Adipose tissue (tissue), 3 donors: ENCODE results near the gene VPS9D1. TPM values are rescaled to one million over a fixed set of nuclear protein-coding genes. Genes with fewer than 3 reads are reported as not detected.
A peak's percentile ranks its signal among the peaks of the same experiment; 100 is the strongest.

Experiments used
- H3K27ac ChIP-seq: one replicate; pipeline ENCODE4 v1.5.1; 2013; ENCODE audit warnings: low read depth, low read length
- WGBS, 3 donors: extraction: QIAGEN DNeasy Blood & Tissue Kit; methylation state at CpG; one replicate each; pipeline ENCODE4 v1.1.7; 2013; 5-methylcytosine and 5-hydroxymethylcytosine counted together
- polyA plus RNA-seq, 3 donors: library from polyadenylated mRNA; stranded (reverse); fragments of 200-250 nt; gene quantifications; one replicate each; pipeline ENCODE4 v1.2.3, GENCODE V29; 2013
- donor health status: healthy with polysubstance abuse.
- donor health status: Bipolar disorder and iron deficiency.
- donor health status: healthy.

VPS9D1 gene, protein sequence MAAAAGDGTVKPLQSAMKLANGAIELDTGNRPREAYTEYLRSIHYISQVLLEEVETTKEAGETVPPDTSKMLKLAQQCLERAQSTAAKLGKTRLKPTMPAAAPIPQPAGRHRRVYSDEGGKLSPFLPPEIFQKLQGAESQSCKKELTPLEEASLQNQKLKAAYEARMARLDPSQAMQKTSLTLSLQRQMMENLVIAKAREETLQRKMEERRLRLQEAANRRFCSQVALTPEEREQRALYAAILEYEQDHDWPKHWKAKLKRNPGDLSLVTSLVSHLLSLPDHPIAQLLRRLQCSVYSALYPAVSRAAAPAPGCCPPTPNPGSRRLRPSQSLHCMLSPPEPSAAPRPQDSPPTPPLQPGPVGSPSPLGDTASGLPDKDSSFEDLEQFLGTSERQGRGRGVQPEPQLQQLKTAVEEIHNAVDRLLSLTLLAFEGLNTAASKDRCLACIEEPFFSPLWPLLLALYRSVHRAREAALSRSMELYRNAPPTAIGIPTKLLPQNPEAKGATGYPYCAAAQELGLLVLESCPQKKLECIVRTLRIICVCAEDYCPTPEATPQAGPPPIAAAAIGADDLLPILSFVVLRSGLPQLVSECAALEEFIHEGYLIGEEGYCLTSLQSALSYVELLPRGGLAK
- polyA plus RNA-seq: 10 to 100 TPM in 2 of 3 donors, 1 to 10 TPM in 1; 5.9 to 19.8 (median 17.3) TPM

DNA sequence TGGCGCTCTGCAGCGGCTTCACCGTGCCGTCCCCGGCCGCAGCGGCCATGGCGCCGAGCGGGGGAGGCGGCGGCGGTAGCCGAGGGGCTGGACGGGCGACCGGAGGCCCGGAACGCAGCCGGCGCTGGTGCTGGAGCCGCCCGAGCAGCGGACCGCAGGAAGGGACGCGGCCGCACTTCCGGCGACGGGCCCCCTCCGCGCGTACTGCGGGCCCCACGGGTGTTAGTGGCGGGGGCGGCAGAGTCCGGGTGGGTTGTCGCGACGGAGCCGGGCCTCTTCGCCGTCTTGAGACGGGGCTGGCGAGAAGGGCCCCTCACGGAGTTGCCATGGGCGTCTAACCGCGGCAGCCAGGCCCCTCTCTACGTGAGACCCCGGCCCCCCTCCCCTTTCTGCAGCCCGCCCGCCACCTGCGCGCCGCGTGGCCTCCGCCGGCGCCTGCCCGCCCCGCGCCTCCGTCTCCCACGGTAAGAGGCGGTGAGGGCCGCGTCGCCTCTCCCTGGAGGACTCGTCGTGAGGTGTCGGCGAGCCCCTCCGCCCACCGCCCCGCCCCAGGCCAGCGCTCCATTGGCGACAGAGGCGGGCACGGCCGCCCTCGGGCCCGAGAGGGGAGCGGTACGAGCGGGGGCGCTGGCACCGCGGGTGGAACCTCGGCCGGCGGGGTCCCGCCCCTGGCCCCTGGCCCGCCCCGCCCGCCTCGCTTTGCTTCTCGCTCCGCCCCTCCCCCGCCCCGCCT lies at the start of gene VPS9D1, which contains the start of gene ZNF276:
Gene VPS9D1, minus strand, starts transcription at position 86 of the 733 bp plus-strand sequence. Its CDS starts 37 bp downstream, at position 49.
Gene ZNF276, plus strand, starts transcription at position 725 of the 733 bp plus-strand sequence. CDS start 104 bp downstream, outside the sequence.
- WGBS, 3 donors: 0 to 1% (median 0%) methylated on average over 40 to 100 of the region's 103 CpGs
- H3K27ac ChIP-seq: peak within 1 kb of the TSS; percentile 88

DNA sequence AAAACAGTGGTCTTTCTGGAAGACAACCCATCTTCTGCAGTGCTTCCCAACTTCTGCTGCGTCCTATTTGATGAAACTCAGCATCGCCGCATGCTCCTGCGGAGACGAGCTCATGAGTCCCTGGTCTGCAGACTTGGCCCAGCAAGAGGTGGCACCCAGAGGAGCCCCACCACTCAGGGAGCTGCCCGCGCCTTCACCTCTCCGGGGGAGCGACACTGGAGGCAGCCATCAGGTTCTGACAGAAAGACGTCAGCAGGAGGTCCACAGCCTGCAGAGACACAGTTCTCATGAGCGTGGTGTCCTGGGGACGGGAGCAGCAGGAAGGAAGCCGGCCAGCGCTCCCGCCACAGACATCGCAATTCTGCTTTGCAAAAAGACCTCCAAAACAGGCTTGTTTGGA lies 49.7 kb upstream of the VPS9D1 start:
- WGBS, 3 donors: 91 to 97% (median 94%) methylated on average over 16 of the region's 16 CpGs
- H3K27ac ChIP-seq: no peak overlapping the region

DNA sequence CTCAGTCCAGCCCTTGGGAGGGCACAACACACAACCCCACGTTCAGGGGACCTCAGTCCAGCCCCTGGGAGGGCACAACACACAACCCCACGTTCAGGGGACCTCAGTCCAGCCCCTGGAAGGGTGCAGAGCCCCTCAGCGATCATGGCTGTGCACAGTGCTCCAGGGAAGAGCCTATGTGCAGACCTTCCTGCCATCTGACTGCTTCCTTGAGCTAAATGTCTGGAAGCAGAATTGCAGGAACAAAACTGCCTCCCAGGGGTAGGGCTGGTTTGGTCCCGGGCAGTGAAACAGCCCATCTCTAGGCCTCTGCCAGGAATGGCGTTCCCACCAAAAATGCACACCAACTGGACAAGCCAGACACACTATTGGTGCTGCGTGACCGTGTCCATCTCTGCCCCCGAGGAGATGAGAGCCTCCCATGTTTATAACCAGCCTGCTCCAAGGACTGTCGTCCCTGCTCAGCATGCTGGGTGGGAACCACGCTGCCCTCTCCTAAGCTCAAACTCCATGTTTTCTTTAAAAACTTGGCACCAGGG lies 44.7 kb upstream of the VPS9D1 start:
- no peak overlapping the region for H3K27ac ChIP-seq
- WGBS, 3 donors: 69 to 88% (median 69%) methylated on average over 10 of the region's 10 CpGs

DNA sequence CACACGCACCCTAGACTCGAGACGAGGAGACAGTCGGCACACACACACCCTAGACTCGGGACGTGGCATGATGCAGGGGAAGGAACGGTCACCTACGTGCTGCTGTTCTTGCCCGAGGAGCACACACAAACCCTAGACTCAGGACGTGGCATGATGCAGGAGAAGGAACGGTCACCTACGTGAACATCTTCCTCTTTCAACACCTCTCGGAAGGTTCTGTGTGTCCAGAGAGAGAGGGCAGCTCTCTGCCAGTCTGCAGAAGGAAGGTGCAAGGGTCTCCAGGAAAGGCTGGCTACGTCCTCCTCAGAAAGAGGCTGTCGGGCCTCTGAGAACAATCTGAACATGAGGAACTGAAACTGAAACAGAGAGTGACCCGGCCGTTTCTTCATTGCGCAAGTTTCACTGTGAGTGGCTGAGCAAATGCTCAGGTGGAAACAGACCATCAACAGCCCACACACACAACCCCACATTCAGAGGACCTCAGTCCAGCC lies 44.1 kb upstream of the VPS9D1 start:
- 52 to 85% (median 63%) methylated on average over 18 of the region's 18 CpGs for WGBS, 3 donors
- no peak overlapping the region for H3K27ac ChIP-seq

DNA sequence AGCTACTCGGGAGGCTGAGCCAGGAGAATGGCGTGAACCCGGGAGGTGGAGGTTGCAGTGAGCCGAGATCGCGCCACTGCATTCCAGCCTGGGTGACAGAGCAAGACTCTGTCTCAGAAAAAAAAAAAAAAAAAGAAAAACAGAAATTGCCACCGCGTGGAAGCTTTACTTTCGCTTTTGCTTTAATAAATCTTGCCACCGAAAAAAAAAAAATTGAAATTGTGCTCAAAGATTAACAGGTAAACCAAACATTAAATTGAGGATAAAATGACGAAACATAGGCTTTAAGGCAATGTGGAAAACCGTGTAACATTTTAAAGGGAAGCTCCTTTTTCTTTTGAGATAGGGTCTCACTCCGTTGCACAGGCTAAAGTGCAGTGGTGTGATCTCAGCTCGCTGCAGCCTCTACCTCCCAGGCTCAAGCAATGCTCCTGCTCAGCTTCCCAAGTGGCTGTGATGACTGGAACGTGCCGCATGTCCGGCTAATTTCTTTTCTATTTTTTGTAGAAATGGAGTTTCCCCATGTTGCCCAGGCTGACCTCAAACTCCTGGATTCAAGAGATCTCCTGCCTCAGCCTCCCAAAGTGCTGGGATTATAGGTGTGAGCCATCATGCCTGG lies 40.7 kb upstream of the VPS9D1 start:
- 53 to 78% (median 60%) methylated on average over 16 to 17 of the region's 17 CpGs for WGBS, 3 donors
- no peak overlapping the region for H3K27ac ChIP-seq

DNA sequence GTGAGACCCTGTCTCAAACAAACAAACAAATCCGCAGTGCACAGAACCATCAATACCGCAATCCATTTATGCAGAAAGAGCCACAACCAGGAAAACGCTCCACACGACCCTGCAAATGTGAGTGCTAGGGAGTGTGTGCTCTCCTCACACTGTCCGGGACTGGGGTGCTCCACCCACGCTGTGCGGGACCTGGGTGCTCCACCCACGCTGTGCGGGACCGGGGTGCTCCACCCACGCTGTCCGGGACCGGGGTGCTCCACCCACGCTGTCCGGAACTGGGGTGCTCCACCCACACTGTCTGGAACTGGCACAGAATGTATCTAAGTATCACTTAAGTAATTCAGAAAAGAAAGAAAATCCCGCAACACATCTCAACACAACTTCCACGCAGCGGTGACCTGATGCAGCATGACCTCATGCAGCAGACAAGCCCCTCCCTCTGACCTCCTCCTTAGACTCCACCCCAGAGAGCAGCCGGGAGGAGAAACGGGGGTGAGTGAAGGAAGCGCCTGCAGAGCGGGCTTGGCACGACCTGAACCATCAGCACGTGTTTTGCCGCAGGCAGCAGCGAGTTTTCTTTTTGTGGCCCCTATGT lies 39.1 kb upstream of the VPS9D1 start:
- no peak overlapping the region for H3K27ac ChIP-seq
- WGBS, 3 donors: 76 to 88% (median 76%) methylated on average over 25 to 26 of the region's 26 CpGs

DNA sequence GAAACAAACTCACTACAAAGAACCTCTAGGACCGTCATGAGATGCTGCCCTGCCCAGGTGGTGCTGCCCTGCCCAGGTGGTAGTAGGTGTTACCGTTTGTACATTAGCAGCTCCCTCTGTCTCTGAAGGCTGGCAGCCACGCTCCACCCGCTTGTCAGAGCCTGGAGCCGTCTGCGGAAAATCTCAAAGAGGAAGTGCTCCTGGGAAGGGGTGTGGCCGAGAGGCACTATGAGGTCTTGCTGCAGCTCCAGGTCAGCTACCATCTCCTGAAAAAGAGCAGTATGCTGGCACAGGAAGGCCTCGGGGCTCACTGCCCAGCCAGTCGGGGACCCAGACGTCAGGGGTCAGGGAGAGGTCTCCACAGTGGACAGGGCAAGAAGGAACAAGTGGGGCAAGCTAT lies 28.9 kb upstream of the VPS9D1 start:
- WGBS, 3 donors: 37 to 56% (median 40%) methylated on average over 10 of the region's 10 CpGs
- no peak overlapping the region for H3K27ac ChIP-seq

DNA sequence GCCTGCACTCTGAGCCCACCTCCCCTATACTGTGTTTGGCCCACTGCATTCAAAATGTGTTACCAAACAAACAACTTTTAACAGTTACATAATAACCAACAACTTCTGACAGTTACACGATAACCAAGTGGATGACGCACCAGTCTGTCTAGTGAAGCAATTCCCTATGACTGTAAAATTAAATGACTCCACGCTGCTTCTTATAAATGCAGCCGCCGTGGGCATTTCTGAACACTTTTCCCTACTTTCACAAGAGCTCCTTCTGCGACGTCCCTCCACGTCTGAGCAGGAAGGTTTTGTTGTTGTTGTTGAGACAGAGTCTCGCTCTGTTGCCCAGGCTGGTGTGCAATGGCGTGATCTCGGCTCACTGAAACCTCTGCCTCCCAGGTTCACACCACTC lies 28.2 kb upstream of the VPS9D1 start:
- no peak overlapping the region for H3K27ac ChIP-seq
- WGBS, 3 donors: 88 to 98% (median 90%) methylated on average over 11 of the region's 11 CpGs

DNA sequence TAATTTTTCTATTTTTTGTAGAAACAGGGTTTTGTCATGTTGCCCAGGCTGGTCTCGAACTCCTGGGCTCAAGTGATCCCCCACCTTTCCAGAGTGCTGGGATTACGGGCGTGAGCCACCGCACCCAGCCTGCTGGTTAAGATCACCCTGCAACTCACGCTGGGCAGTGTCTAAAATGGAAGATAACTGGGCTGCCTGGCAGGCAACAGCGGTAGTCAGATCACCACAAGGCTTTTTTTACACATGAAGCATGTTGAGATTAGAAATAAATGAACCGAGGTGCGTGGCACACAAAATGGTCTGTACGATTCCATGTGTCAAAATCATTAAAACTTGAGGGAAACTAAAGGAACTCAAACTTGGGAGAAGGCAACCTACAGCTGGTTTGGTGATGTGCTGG lies 27.4 kb upstream of the VPS9D1 start:
- H3K27ac ChIP-seq: no peak overlapping the region
- 97 to 99% (median 98%) methylated on average over 9 of the region's 9 CpGs for WGBS, 3 donors

DNA sequence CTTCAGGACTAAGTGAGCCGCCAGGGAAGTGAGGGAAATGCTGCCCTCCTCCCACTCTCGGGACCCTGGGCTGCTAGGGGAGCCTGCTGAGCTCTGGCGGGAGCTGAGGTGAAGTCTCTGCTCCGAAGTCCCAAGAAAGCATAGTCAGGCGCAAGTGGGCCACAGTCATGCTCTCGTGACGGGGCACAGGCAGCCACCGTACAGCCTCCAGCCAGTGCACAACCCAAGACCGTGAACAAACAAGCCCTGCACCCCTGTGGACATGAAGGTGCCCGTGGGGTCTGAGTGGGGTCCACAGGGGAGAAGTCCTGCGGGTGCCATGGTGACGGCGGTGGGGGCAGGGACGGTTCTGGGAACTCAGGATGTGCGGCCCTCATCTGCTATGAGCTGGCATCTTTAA lies 25.3 kb upstream of the VPS9D1 start:
- WGBS, 3 donors: 89 to 93% (median 91%) methylated on average over 15 of the region's 15 CpGs
- no peak overlapping the region for H3K27ac ChIP-seq

DNA sequence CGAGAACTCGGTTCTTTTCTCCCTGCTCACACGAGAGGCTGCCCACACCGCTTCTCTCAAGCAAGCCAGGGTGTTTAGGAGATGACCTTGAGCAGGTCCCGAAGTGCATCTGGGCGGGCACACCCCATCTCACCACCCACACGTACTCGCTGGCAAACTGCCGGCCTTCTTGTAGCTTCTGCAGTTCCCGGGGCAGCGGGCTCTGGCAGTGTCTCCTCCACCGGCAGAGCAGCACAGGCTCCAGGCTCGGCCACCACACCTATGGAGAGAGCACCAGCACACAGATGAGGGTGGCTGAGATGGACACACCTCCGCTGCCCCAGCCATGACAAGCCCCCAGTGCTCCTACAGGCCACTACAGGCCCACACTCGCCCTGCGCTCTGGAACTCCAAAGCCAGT lies 24.1 kb upstream of the VPS9D1 start:
- no peak overlapping the region for H3K27ac ChIP-seq
- 72 to 95% (median 92%) methylated on average over 16 of the region's 16 CpGs for WGBS, 3 donors

DNA sequence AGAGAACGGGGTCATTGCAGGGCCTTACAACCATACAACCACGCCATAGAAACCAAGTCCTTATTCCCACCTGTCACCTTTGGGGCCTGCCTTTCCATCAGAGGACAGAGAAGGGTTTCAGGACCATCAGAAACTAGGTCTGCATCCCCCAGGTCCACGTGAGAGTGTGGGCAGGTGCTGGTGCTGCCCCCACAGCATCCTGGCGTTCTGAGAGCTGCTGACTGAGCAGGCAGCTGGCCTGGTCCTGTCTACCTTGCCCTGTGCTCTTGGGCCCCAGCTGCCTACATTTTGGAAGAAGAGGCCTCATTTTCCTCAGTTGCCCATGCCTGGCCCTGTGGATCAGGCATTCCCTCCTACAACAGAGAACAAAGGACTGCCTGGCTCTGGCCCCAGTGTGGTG lies 22.2 kb upstream of the VPS9D1 start:
- 71 to 85% (median 84%) methylated on average over 4 of the region's 4 CpGs for WGBS, 3 donors

DNA sequence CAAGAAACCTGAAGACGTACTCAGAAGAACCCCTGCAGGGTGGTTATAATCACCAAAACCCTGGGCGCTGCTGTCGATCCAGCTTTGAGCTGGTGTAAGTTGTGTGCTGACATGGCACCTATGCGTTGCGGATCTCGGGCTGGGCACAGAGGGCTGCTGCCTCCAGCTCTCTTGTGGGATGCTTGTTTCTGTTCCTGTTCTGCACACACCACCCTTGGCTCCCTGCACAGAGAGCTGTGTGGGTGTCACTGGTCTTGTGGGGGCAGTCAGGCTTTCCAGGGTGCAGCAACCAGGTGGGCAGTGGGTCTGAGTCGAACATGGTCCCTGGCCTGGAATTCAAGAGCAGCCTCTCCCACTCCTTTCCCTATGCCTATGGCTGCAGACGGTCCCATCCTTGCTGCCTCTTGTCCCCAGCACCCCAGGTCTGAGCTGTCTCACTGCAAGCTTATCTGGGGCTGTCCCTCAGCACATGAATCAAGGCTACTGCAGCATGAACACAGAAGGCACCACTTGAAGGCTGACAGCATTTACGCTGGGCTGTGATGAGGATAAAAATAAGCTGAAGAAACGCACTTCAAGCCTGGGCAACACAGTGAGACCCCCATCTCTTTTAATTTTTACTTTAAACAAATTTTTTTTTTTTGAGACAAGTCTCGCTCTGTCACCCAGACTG lies 20.8 kb upstream of the VPS9D1 start:
- H3K27ac ChIP-seq: no peak overlapping the region
- 84 to 91% (median 89%) methylated on average over 11 of the region's 11 CpGs for WGBS, 3 donors

More for the DNA sequence above, 22.2 kb upstream of the VPS9D1 start:
- H3K27ac ChIP-seq: no peak overlapping the region

DNA sequence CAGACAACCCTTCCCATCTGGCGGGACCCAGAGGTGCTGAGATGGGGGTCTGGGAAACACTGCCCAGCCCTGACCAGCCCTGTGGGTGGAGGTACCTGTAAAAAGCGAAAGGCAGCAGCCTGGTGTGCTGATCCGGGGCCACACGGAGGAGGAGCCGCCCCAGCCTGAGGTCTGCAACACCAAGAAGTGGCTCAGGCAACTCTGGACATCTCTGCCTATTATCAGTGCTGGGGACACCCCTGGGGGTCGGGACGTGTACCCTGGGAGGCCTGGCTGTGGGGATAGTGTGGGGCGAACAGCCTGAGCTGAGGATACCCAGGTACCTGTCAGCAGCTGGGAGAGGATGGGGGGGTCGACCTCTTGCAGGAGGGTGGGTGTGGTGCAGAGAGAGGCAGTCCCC lies 18.7 kb upstream of the VPS9D1 start:
- no peak overlapping the region for H3K27ac ChIP-seq
- 88 to 89% (median 88%) methylated on average over 9 of the region's 9 CpGs for WGBS, 3 donors

DNA sequence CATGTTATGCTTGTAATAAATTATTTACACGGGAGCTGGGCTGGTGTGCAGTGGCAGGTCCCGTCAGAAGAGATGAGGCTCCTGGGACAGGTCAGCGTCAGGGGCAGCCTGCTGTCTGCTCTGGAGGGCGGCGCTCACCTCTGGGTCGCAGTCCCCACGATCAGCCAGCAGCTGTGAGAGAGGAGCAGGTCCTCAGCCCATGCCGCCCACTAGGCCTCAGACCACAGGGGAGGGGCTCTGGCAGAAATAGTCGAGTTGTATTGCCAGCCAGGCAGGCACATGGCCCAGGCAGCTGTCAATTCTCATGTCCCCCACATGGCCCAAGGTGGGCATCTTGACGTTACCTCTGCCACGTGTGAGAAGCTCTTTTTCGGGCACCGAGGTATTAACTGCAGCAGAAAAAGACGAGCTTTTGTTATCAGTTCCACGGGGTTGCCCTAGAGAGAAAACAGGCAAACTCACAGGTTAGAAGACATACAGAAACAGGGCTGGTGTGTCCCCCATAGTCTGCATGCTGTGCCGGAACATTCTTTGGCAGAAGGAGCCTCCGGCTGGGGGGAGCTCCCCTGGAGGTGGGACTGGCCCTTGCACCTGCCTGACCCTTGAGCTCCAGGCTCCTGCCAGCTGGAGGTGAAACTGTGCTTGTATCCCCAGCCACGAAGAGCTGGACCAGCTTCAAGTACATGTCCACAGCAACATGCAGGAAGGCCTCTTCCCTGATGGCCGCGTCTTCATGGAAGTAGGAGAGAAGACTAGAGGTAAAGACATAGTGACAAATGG lies 18.0 kb upstream of the VPS9D1 start:
- no peak overlapping the region for H3K27ac ChIP-seq
- WGBS, 3 donors: 82 to 85% (median 85%) methylated on average over 20 of the region's 20 CpGs

DNA sequence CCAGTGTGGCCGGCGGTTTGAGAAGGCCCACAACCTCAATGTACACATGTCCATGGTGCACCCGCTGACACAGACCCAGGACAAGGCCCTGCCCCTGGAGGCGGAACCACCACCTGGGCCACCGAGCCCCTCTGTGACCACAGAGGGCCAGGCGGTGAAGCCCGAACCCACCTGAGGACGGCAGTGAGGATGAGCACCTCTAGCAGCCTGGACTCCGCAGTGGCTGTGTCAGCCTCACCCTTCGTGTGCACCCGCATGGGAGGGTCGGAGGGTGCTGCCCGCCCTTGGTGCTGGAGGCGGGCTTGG lies 17.3 kb upstream of the VPS9D1 start:
- no peak overlapping the region for H3K27ac ChIP-seq
- WGBS, 3 donors: 91 to 95% (median 94%) methylated on average over 14 of the region's 14 CpGs
